ENCODE results near the gene PLXND1. TPM values are rescaled to one million over a fixed set of nuclear protein-coding genes. Genes with fewer than 3 reads are reported as not detected.

The PLXND1 gene
- total RNA-seq, 1 experiment from 2014 or later, result 47.3 TPM

GRCh38 chr3:129594907-129595390, 11.5 kb downstream of the PLXND1 start (continued):
- TF ChIP-seq SP1 (IDR thresholded peaks at IDR 0.05; ENCODE audit: low read depth), result no peak

GRCh38 chr3:129594409-129594808, 12.1 kb downstream of the PLXND1 start:
- no peak overlapping the region for H3K27ac ChIP-seq (ENCODE audit: low read depth, low read length)
- H2AFZ ChIP-seq (ENCODE audit: low read depth, low read length, poor library complexity, severe bottlenecking), result no peak overlapping the region
- peaks cover 0 to 10% of the 10 kb centered on the region in 2 experiments; a peak in 2 of 4 replicates for H3K4me1 ChIP-seq (ENCODE audit: control insufficient read depth in 1 of 2, insufficient read depth in 2 of 2, low read length in 2 of 2)
- H4K20me1 ChIP-seq (ENCODE audit: insufficient read depth), result no peaks in the 10 kb centered on the region
- no peaks in the 10 kb centered on the region for H3K9me3 ChIP-seq (ENCODE audit: control insufficient read depth in 1 of 2, insufficient read depth in 1 of 2, low read depth in 1 of 2, low read length in 2 of 2)
- ChIA-PET RAD21 (ENCODE audit: low non-redundant PET in 1 of 2, low total read pairs in 2 of 2, uncharacterized antibody in 2 of 2, unreplicated experiment in 2 of 2) (no interaction called here), POLR2A (no interaction called here), CTCF (interaction anchor here (1.2 kb wide), 1 partner anchor 104 kb away, joined by 4 read pairs; no protein-coding TSS in a partner anchor)
- no peak for TF ChIP-seq ZNF274 (IDR thresholded peaks at IDR 0.05; ENCODE audit: low read depth, low read length)
- no peak for TF ChIP-seq ELF1 (IDR thresholded peaks at IDR 0.05; ENCODE audit: borderline replicate concordance, low read depth)
- no peak for TF ChIP-seq CTCF (IDR thresholded peaks at IDR 0.05 in 2 of 3, conservative IDR thresholded peaks at IDR 0.05 in 1 of 3; ENCODE audit: borderline replicate concordance in 1 of 3, insufficient read depth in 1 of 3, low read depth in 2 of 3, low read length in 2 of 3)
- no peak for TF ChIP-seq RAD21 (IDR thresholded peaks at IDR 0.05; ENCODE audit: low read depth)
- no peak for TF ChIP-seq YY1 (IDR thresholded peaks at IDR 0.05; ENCODE audit: extremely low read depth, insufficient replicate concordance, low read depth, low read length)
- TF ChIP-seq CEBPB (IDR thresholded peaks at IDR 0.05; ENCODE audit: low read depth), result no peak
- TF ChIP-seq POLR2A (IDR thresholded peaks at IDR 0.05; ENCODE audit: borderline replicate concordance, extremely low read depth, insufficient read depth, insufficient read length), result no peak
- TF ChIP-seq POLR2AphosphoS5 (IDR thresholded peaks at IDR 0.05; ENCODE audit: low read depth, low read length), result no peak
- no peak for TF ChIP-seq CBX3 (IDR thresholded peaks at IDR 0.05; ENCODE audit: low read depth)
- no peak for TF ChIP-seq ZFX (IDR thresholded peaks at IDR 0.05)
- no peak for TF ChIP-seq SRF (IDR thresholded peaks at IDR 0.05; ENCODE audit: low read depth)
- no peak for TF ChIP-seq TCF7L2 (IDR thresholded peaks at IDR 0.05; ENCODE audit: borderline replicate concordance, extremely low read depth, insufficient read depth, insufficient read length)
- TF ChIP-seq, protein P1, sequence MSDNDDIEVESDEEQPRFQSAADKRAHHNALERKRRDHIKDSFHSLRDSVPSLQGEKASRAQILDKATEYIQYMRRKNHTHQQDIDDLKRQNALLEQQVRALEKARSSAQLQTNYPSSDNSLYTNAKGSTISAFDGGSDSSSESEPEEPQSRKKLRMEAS (IDR thresholded peaks at IDR 0.05), result no peak
- TF ChIP-seq, protein P2, sequence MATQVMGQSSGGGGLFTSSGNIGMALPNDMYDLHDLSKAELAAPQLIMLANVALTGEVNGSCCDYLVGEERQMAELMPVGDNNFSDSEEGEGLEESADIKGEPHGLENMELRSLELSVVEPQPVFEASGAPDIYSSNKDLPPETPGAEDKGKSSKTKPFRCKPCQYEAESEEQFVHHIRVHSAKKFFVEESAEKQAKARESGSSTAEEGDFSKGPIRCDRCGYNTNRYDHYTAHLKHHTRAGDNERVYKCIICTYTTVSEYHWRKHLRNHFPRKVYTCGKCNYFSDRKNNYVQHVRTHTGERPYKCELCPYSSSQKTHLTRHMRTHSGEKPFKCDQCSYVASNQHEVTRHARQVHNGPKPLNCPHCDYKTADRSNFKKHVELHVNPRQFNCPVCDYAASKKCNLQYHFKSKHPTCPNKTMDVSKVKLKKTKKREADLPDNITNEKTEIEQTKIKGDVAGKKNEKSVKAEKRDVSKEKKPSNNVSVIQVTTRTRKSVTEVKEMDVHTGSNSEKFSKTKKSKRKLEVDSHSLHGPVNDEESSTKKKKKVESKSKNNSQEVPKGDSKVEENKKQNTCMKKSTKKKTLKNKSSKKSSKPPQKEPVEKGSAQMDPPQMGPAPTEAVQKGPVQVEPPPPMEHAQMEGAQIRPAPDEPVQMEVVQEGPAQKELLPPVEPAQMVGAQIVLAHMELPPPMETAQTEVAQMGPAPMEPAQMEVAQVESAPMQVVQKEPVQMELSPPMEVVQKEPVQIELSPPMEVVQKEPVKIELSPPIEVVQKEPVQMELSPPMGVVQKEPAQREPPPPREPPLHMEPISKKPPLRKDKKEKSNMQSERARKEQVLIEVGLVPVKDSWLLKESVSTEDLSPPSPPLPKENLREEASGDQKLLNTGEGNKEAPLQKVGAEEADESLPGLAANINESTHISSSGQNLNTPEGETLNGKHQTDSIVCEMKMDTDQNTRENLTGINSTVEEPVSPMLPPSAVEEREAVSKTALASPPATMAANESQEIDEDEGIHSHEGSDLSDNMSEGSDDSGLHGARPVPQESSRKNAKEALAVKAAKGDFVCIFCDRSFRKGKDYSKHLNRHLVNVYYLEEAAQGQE (IDR thresholded peaks at IDR 0.05; ENCODE audit: low read depth), result no peak
- no peak for TF ChIP-seq EGR1 (IDR thresholded peaks at IDR 0.05; ENCODE audit: low read depth)
- BruUV-seq (replicated peaks), result no TSS peak
- no peak overlapping the region for H3K4me2 ChIP-seq (ENCODE audit: low read length)
- ATAC-seq (no peak), DNase-seq (ENCODE audit: low read depth, low spot score) (no peak)
- intact Hi-C loops (cut with micrococcal nuclease), result no loop called here
- no peaks in the 10 kb centered on the region for H3K36me3 ChIP-seq (ENCODE audit: control insufficient read depth in 1 of 2, insufficient read depth in 2 of 2, low read length in 2 of 2)
- no peak overlapping the region for H3K4me3 ChIP-seq (replicated peaks in 1 of 2; ENCODE audit: low read depth in 1 of 2, low read length in 2 of 2)
- H3K79me2 ChIP-seq (ENCODE audit: insufficient read depth, low read length), result peaks cover 21% of the 10 kb centered on the region; the same call in 1 of the 2 replicates
- no peaks in the 10 kb centered on the region for H3K27me3 ChIP-seq (ENCODE audit: insufficient read depth, low read length)
- H3K9ac ChIP-seq (ENCODE audit: low read length), result no peak overlapping the region
- H3K9me2 ChIP-seq (ENCODE audit: insufficient read depth), result no peaks in the 10 kb centered on the region

All from HCT116 (cell line).